Measurements from ENCODE around the gene SMU1. TPM values are rescaled to one million over a fixed set of nuclear protein-coding genes. Genes with fewer than 3 reads are reported as not detected.

Gene SMU1
- total RNA-seq, 1 experiment from 2014 or later, result 17.0 TPM

- no peak overlapping the region for H3K27ac ChIP-seq
- H3K9me3 ChIP-seq (replicated peaks), result no peaks in the 10 kb centered on the region
- H3K4me1 ChIP-seq (replicated peaks), result no peaks in the 10 kb centered on the region
- H3K27me3 ChIP-seq (replicated peaks), result no peaks in the 10 kb centered on the region
- no peak overlapping the region for H3K4me3 ChIP-seq
- DNase-seq (ENCODE audit: low read depth in 1 of 2, low spot score in 2 of 2), result no peak
- H3K36me3 ChIP-seq, result peaks cover 4% of the 10 kb centered on the region; the same call in 1 of the 2 replicates
Observed at GRCh38 chr9:32992595-32993238, 83.8 kb downstream of the SMU1 start.

- Histone ChIP-seq H3K9me3 (replicated peaks) (no peaks in the 10 kb centered on the region), H3K27me3 (replicated peaks) (no peaks in the 10 kb centered on the region), H3K27ac (no peak overlapping the region), H3K4me3 (no peak overlapping the region), H3K36me3 (peaks cover 4% of the 10 kb centered on the region; the same call in 1 of the 2 replicates), H3K4me1 (replicated peaks) (no peaks in the 10 kb centered on the region)
- no peak for DNase-seq (ENCODE audit: low read depth in 1 of 2, low spot score in 2 of 2)
Observed at GRCh38 chr9:32991897-32992594, 84.4 kb downstream of the SMU1 start.

Other genes starting within 250 kb of the SMU1 start
- 36.6 and 48.7 TPM in 2 replicates for gene APTX, start 75.0 kb downstream of the SMU1 start, total RNA-seq (2014; rRNA removed; shearing (Covaris generic))
- gene DNAJA1, start 51.4 kb downstream of the SMU1 start, total RNA-seq (2014; rRNA removed; shearing (Covaris generic)), result 142 and 143 TPM in 2 replicates
- 2.6 and 4.7 TPM in 2 replicates for gene B4GALT1, start 90.7 kb upstream of the SMU1 start, total RNA-seq (2014; rRNA removed; shearing (Covaris generic))
- gene SPINK4, start 163.5 kb upstream of the SMU1 start, total RNA-seq (2014; rRNA removed; shearing (Covaris generic)), result not detected in 2 replicates
- 25.0 and 39.4 TPM in 2 replicates for gene BAG1, start 188.0 kb upstream of the SMU1 start, total RNA-seq (2014; rRNA removed; shearing (Covaris generic))
- gene CHMP5, start 188.4 kb upstream of the SMU1 start, total RNA-seq (2014; rRNA removed; shearing (Covaris generic)), result 60.5 and 65.9 TPM in 2 replicates
- gene NFX1, start 213.8 kb upstream of the SMU1 start, total RNA-seq (2014; rRNA removed; shearing (Covaris generic)), result 10.3 and 13.0 TPM in 2 replicates